HCT116 (cell line): ENCODE data around the gene TMEM219. TPM values are rescaled to one million over a fixed set of nuclear protein-coding genes. Genes with fewer than 3 reads are reported as not detected.

Source experiments
- ATAC-seq: fragments of 200-7000 bp; cut with Tn5 transposase; 2 replicates; pipeline ENCODE4 v1.9.1; 2020; ENCODE audit warnings: mild to moderate bottlenecking, moderate library complexity
- BruUV-seq: library from RNA; stranded (reverse); fragments of 400-500 nt; replicated peaks from 2 replicates; lab custom pipeline; 2021; lab: Mats Ljungman, UMichigan
- CTCF ChIA-PET: fragments of 300-600 bp; sonication (Branson Sonifier 250); formaldehyde crosslinking; loops from one replicate; lab custom pipeline; 2021; ENCODE audit warnings: antibody characterized with exemption; lab: Charles Lee
- POLR2A ChIA-PET: fragments of 300-600, 350-600 bp; sonication (Branson Sonifier 250); formaldehyde crosslinking; loops from one replicate; lab custom pipeline; 2021; ENCODE audit warnings: antibody characterized with exemption; lab: Charles Lee
- RAD21 ChIA-PET, 2 experiments: fragments of 300-600 bp; sonication (Branson Sonifier 250); formaldehyde crosslinking; loops; one replicate each; lab custom pipeline; 2023; ENCODE audit warnings: low total read pairs in 2 of 2; ENCODE audit not compliant: uncharacterized antibody in 2 of 2, unreplicated experiment in 2 of 2, low non-redundant PET in 1 of 2; lab: Charles Lee
- DNase-seq: peaks from one replicate; pipeline ENCODE4 v3.0.0-alpha.2; 2010; ENCODE audit warnings: low read depth, low spot score
- H2AFZ ChIP-seq: fragments of 200-600 bp; shearing (Covaris generic), sonication (generic); 2 replicates; pipeline ENCODE4 v1.6.1; 2017; ENCODE audit warnings: low read depth, mixed run types, mixed read lengths, antibody characterized with exemption, low read length; ENCODE audit not compliant: poor library complexity, severe bottlenecking
- H3K27ac ChIP-seq: 2 replicates; pipeline ENCODE4 v1.5.1; 2012; ENCODE audit warnings: low read depth, low read length
- H3K27me3 ChIP-seq: fragments of 200-600 bp; sonication (generic); 2 replicates; pipeline ENCODE4 v1.6.1; 2016; ENCODE audit warnings: mixed run types, low read length, mixed read lengths; ENCODE audit not compliant: insufficient read depth
- H3K36me3 ChIP-seq, 2 experiments: fragments of 200-500 bp in 1 of 2; fragments of 200-600 bp in 1 of 2; sonication (Bioruptor generic) in 1 of 2; sonication (generic) in 1 of 2; 2 replicates each; pipeline versions ENCODE4 v1.5.1 to v1.6.1; 2014 to 2016; ENCODE audit warnings: low read length in 2 of 2, inconsistent platforms in 1 of 2, mixed read lengths in 1 of 2, mixed run types in 1 of 2; ENCODE audit not compliant: insufficient read depth in 2 of 2, control insufficient read depth in 1 of 2
- H3K4me1 ChIP-seq, 2 experiments: fragments of 200-600 bp in 1 of 2; sonication (generic) in 1 of 2; 2 replicates each; pipeline versions ENCODE4 v1.5.1 to v1.6.1; 2012 to 2017; ENCODE audit warnings: low read length in 2 of 2, inconsistent platforms in 1 of 2, mild to moderate bottlenecking in 1 of 2, mixed read lengths in 1 of 2, mixed run types in 1 of 2, moderate library complexity in 1 of 2; ENCODE audit not compliant: insufficient read depth in 2 of 2, control insufficient read depth in 1 of 2
- H3K4me2 ChIP-seq: fragments of 200-600 bp; sonication (generic); 2 replicates; pipeline ENCODE4 v1.6.1; 2017; ENCODE audit warnings: mixed run types, low read length, mixed read lengths
- H3K4me3 ChIP-seq, 2 experiments: fragments of 200-600 bp in 1 of 2; sonication (generic) in 1 of 2; replicated peaks in 1 of 2; 2 replicates each; pipeline ENCODE4 v1.5.1; 2011 to 2016; ENCODE audit warnings: low read length in 2 of 2, control low read depth in 1 of 2, low read depth in 1 of 2, mild to moderate bottlenecking in 1 of 2, mixed read lengths in 1 of 2, mixed run types in 1 of 2
- H3K79me2 ChIP-seq: fragments of 200-600 bp; sonication (generic); 2 replicates; pipeline ENCODE4 v1.6.1; 2017; ENCODE audit warnings: mild to moderate bottlenecking, mixed run types, low read length, moderate library complexity, mixed read lengths; ENCODE audit not compliant: insufficient read depth
- H3K9ac ChIP-seq: fragments of 200-600 bp; sonication (generic); 2 replicates; pipeline ENCODE4 v1.6.1; 2016; ENCODE audit warnings: low read length, mixed read lengths
- H3K9me2 ChIP-seq: fragments of 200-600 bp; sonication (generic), shearing (Covaris generic); 2 replicates; pipeline ENCODE4 v1.6.1; 2017; ENCODE audit warnings: mixed run types, mild to moderate bottlenecking, moderate library complexity; ENCODE audit not compliant: insufficient read depth
- H3K9me3 ChIP-seq, 2 experiments: fragments of 200-500 bp in 1 of 2; fragments of 200-600 bp in 1 of 2; sonication (Bioruptor generic) in 1 of 2; sonication (generic) in 1 of 2; 2 replicates each; pipeline ENCODE4 v1.6.1; 2014 to 2017; ENCODE audit warnings: low read length in 2 of 2, mixed read lengths in 2 of 2, inconsistent platforms in 1 of 2, low read depth in 1 of 2, mild to moderate bottlenecking in 1 of 2, mixed run types in 1 of 2, moderate library complexity in 1 of 2; ENCODE audit not compliant: control insufficient read depth in 1 of 2, insufficient read depth in 1 of 2
- H4K20me1 ChIP-seq: fragments of 200-600 bp; sonication (generic), shearing (Covaris generic); 2 replicates; pipeline ENCODE4 v1.6.1; 2017; ENCODE audit warnings: mixed run types, mild to moderate bottlenecking, moderate library complexity; ENCODE audit not compliant: insufficient read depth
- CBX3 ChIP-seq: IDR thresholded peaks from 2 replicates; pipeline ENCODE4 v1.6.1; 2012; ENCODE audit warnings: low read depth
- CEBPB ChIP-seq: IDR thresholded peaks from 2 replicates; pipeline ENCODE4 v1.6.1; 2012; ENCODE audit warnings: low read depth
- CTCF ChIP-seq, 3 experiments: fragments of 200-600 bp in 1 of 3; sonication (generic) in 1 of 3; IDR thresholded peaks in 2 of 3; conservative IDR thresholded peaks in 1 of 3; 2 replicates each; pipeline ENCODE4 v1.5.1; 2012 to 2017; ENCODE audit warnings: low read depth in 2 of 3, low read length in 2 of 3, antibody characterized with exemption in 1 of 3, borderline replicate concordance in 1 of 3, control low read depth in 1 of 3, mild to moderate bottlenecking in 1 of 3, mixed read lengths in 1 of 3, mixed run types in 1 of 3, moderate library complexity in 1 of 3; ENCODE audit not compliant: insufficient read depth in 1 of 3
- EGR1 ChIP-seq: IDR thresholded peaks from 2 replicates; pipeline ENCODE4 v1.6.1; 2012; ENCODE audit warnings: low read depth
- EZH2 ChIP-seq: fragments of 200-600 bp; sonication (generic); IDR thresholded peaks from 2 replicates; pipeline ENCODE4 v1.6.1; 2017; ENCODE audit warnings: antibody characterized with exemption, mixed run types
- FOSL1 ChIP-seq: IDR thresholded peaks from 2 replicates; pipeline ENCODE4 v1.6.1; 2012; ENCODE audit warnings: low read depth
- JUND ChIP-seq: IDR thresholded peaks from 2 replicates; pipeline ENCODE4 v1.6.1; 2012
- MAX ChIP-seq: IDR thresholded peaks from 2 replicates; pipeline ENCODE4 v1.6.1; 2012
- POLR2A ChIP-seq: IDR thresholded peaks from 2 replicates; pipeline ENCODE4 v1.7.0; 2011; ENCODE audit warnings: borderline replicate concordance; ENCODE audit not compliant: insufficient read depth, insufficient read length; ENCODE audit errors: extremely low read depth
- RAD21 ChIP-seq: IDR thresholded peaks from 2 replicates; pipeline ENCODE4 v1.6.1; 2012; ENCODE audit warnings: low read depth, mild to moderate bottlenecking
- SP1 ChIP-seq: IDR thresholded peaks from 2 replicates; pipeline ENCODE4 v1.6.1; 2012; ENCODE audit warnings: low read depth
- SRF ChIP-seq: IDR thresholded peaks from 2 replicates; pipeline ENCODE4 v1.6.1; 2012; ENCODE audit warnings: low read depth
- TCF7L2 ChIP-seq: IDR thresholded peaks from 2 replicates; pipeline ENCODE4 v1.7.0; 2011; ENCODE audit warnings: borderline replicate concordance, inconsistent platforms; ENCODE audit not compliant: insufficient read depth, insufficient read length; ENCODE audit errors: extremely low read depth
- YY1 ChIP-seq: IDR thresholded peaks from 2 replicates; pipeline ENCODE4 v1.6.1; 2011; ENCODE audit warnings: low read length, low read depth, moderate library complexity, mild to moderate bottlenecking; ENCODE audit not compliant: insufficient replicate concordance; ENCODE audit errors: extremely low read depth
- ZBTB33 ChIP-seq: IDR thresholded peaks from 2 replicates; pipeline ENCODE4 v1.6.1; 2011; ENCODE audit warnings: mild to moderate bottlenecking, low read length, moderate library complexity; ENCODE audit not compliant: insufficient replicate concordance; ENCODE audit errors: extremely low read depth
- ZFX ChIP-seq: fragments of 450-650 bp; IDR thresholded peaks from 2 replicates; pipeline ENCODE4 v1.6.1; 2017
- ZNF274 ChIP-seq: fragments of 200-500 bp; sonication (Bioruptor generic); IDR thresholded peaks from 2 replicates; pipeline ENCODE4 v1.6.1; 2014; ENCODE audit warnings: mild to moderate bottlenecking, low read depth, low read length, inconsistent platforms
- intact Hi-C: fragments of 100-400 bp; cut with micrococcal nuclease; formaldehyde crosslinking; loops from 2 replicates; pipeline ENCODE4 v1.10.0; 2022
- total RNA-seq: library from RNA; stranded (reverse); gene quantifications from one replicate; pipeline ENCODE4 v1.2.1, GENCODE V29; 2021; ENCODE audit not compliant: unreplicated experiment
- TF ChIP-seq, protein P1 (sequence below): IDR thresholded peaks from 2 replicates; pipeline ENCODE4 v1.6.1; 2012
- TF ChIP-seq, protein P2 (sequence below): IDR thresholded peaks from 2 replicates; pipeline ENCODE4 v1.6.1; 2012; ENCODE audit warnings: low read depth

The TMEM219 gene
- total RNA-seq, 1 experiment from 2014 or later: 75.5 TPM

DNA sequence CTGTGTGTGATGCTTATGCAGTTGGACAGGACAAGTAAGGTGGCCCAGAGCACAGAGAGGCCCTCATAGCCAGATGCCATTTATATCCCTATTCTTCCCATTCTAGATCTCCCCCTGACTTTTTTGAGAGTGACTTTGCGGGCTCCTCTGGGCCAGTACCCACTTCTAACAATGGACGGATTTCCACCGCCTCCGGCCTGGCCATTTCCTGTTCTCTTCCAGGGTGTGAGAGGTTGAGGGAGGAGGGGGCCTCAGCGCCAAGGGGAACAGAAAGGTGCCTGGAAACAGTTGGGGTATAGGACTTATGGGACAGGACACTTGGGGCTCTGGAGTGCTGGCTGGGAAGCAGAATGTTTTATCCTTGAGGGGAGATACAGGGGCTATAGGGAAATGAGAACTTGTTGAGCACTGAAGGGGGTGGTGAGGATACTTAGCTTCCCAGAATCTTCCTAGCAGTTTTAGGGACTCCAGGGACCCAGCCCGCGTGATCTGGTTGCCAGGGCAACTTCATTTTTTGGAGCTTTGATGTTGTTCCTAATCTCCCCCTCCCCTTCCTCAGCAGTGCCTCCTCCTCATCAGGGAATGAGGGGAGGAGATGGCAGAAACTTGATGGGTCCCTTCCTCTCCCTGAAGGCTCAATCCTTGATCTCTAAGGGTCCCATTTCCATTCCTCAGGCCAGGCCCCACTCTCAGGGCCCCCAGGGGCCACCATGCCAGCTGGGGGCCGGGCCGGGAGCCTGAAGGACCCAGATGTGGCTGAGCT is 15.4 kb downstream of the TMEM219 start:
- ChIA-PET POLR2A (interaction anchor here (0.9 kb wide), 1 partner anchor 18 kb away, joined by 3 read pairs; the partner anchor contains the start of gene HIRIP3), RAD21 (no interaction called here), CTCF (no interaction called here)
- Histone ChIP-seq H3K27ac (no peak overlapping the region), H3K79me2 (peaks cover 67% of the 10 kb centered on the region), H3K9me3 (no peaks in the 10 kb centered on the region; a peak in 1 of 4 replicates), H3K36me3 (peaks cover 40 to 44% of the 10 kb centered on the region in 2 experiments), H4K20me1 (no peaks in the 10 kb centered on the region), H3K9ac (no peak overlapping the region), H3K4me2 (no peak overlapping the region), H2AFZ (no peak overlapping the region), H3K4me3 (no peak overlapping the region), H3K27me3 (no peaks in the 10 kb centered on the region), H3K4me1 (peaks cover 8 to 26% of the 10 kb centered on the region in 2 experiments), H3K9me2 (no peaks in the 10 kb centered on the region)
- DNase-seq (no peak), ATAC-seq (no peak)
- no peak for TF ChIP-seq SP1
- TF ChIP-seq RAD21: no peak
- TF ChIP-seq CTCF (IDR thresholded peaks at IDR 0.05 in 2 of 3, conservative IDR thresholded peaks at IDR 0.05 in 1 of 3; ENCODE audit: borderline replicate concordance in 1 of 3, insufficient read depth in 1 of 3, low read depth in 2 of 3, low read length in 2 of 3): no peak
- no peak for TF ChIP-seq EZH2
- TF ChIP-seq SRF: no peak
- no peak for TF ChIP-seq POLR2A
- TF ChIP-seq MAX: no peak
- TF ChIP-seq CEBPB: no peak
- TF ChIP-seq ZNF274: no peak
- TF ChIP-seq FOSL1: no peak
- TF ChIP-seq ZBTB33: no peak
- TF ChIP-seq EGR1: no peak
- TF ChIP-seq ZFX: no peak
- TF ChIP-seq, protein P1, sequence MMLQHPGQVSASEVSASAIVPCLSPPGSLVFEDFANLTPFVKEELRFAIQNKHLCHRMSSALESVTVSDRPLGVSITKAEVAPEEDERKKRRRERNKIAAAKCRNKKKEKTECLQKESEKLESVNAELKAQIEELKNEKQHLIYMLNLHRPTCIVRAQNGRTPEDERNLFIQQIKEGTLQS: no peak
- no peak for TF ChIP-seq YY1
- no peak for TF ChIP-seq TCF7L2
- TF ChIP-seq CBX3: no peak
- TF ChIP-seq JUND: no peak
- TF ChIP-seq, protein P2, sequence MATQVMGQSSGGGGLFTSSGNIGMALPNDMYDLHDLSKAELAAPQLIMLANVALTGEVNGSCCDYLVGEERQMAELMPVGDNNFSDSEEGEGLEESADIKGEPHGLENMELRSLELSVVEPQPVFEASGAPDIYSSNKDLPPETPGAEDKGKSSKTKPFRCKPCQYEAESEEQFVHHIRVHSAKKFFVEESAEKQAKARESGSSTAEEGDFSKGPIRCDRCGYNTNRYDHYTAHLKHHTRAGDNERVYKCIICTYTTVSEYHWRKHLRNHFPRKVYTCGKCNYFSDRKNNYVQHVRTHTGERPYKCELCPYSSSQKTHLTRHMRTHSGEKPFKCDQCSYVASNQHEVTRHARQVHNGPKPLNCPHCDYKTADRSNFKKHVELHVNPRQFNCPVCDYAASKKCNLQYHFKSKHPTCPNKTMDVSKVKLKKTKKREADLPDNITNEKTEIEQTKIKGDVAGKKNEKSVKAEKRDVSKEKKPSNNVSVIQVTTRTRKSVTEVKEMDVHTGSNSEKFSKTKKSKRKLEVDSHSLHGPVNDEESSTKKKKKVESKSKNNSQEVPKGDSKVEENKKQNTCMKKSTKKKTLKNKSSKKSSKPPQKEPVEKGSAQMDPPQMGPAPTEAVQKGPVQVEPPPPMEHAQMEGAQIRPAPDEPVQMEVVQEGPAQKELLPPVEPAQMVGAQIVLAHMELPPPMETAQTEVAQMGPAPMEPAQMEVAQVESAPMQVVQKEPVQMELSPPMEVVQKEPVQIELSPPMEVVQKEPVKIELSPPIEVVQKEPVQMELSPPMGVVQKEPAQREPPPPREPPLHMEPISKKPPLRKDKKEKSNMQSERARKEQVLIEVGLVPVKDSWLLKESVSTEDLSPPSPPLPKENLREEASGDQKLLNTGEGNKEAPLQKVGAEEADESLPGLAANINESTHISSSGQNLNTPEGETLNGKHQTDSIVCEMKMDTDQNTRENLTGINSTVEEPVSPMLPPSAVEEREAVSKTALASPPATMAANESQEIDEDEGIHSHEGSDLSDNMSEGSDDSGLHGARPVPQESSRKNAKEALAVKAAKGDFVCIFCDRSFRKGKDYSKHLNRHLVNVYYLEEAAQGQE: no peak
- intact Hi-C loops: no loop called here
- no TSS peak for BruUV-seq
